Breast epithelium (tissue), 3 donors: ENCODE data around the gene TCOF1.

ENCODE experiments used
- CTCF ChIP-seq, 3 donors: fragments of 450-650 bp; IDR thresholded peaks; one replicate each; pipeline ENCODE4 v1.5.1; 2016 to 2017; ENCODE audit warnings: antibody characterized with exemption in 3 of 3, mild to moderate bottlenecking in 3 of 3, moderate library complexity in 3 of 3
- POLR2A ChIP-seq: fragments of 450-650 bp; IDR thresholded peaks from one replicate; pipeline ENCODE4 v1.6.1; 2016; ENCODE audit warnings: antibody characterized with exemption, mild to moderate bottlenecking, moderate library complexity
- POLR2AphosphoS5 ChIP-seq, 3 donors: sonication (generic); formaldehyde crosslinking; IDR thresholded peaks; one replicate each; pipeline ENCODE4 v1.6.1; 2017; ENCODE audit warnings: antibody characterized with exemption in 3 of 3

- no peak for TF ChIP-seq CTCF (IDR thresholded peaks at IDR 0.05)
- no peak for TF ChIP-seq POLR2AphosphoS5 (IDR thresholded peaks at IDR 0.05)
- no peak for TF ChIP-seq POLR2A
These were observed 10.9 kb upstream of the TCOF1 start for GRCh38 chr5:150346592-150346991.
